SU-DHL-6 (cell line): ENCODE results near the gene TMEM39B.

ENCODE experiments used
- H2AFZ ChIP-seq: fragments of 200-600 bp; sonication (generic); 2 replicates; pipeline ENCODE4 v1.6.1; 2014; ENCODE audit warnings: low read depth, mild to moderate bottlenecking, moderate library complexity, mixed read lengths, antibody characterized with exemption, low read length; ENCODE audit not compliant: severe bottlenecking
- H3F3A ChIP-seq: fragments of 200-600 bp; shearing (Covaris generic); 2 replicates; pipeline ENCODE4 v1.6.0; 2016; ENCODE audit warnings: antibody characterized with exemption, mild to moderate bottlenecking; ENCODE audit not compliant: insufficient read depth
- H3K27ac ChIP-seq: fragments of 200-600 bp; sonication (generic); 2 replicates; pipeline ENCODE4 v1.5.1; 2016; ENCODE audit warnings: low read depth, mild to moderate bottlenecking, low read length, moderate library complexity, mixed read lengths
- H3K27me3 ChIP-seq: fragments of 200-600 bp; sonication (generic), shearing (Covaris generic); 2 replicates; pipeline ENCODE4 v1.6.0; 2014; ENCODE audit warnings: mild to moderate bottlenecking, low read length
- H3K36me3 ChIP-seq: fragments of 200-600 bp; sonication (generic); 2 replicates; pipeline ENCODE4 v1.6.1; 2014; ENCODE audit warnings: mild to moderate bottlenecking, low read length, mixed read lengths
- H3K4me2 ChIP-seq: fragments of 300-600, 200-600 bp; shearing (Covaris generic), sonication (generic); 2 replicates; pipeline ENCODE4 v1.6.0; 2014; ENCODE audit warnings: low read length, low read depth, mild to moderate bottlenecking; ENCODE audit not compliant: poor library complexity, severe bottlenecking
- H3K4me3 ChIP-seq: fragments of 200-600 bp; sonication (generic); 2 replicates; pipeline ENCODE4 v1.5.1; 2014; ENCODE audit warnings: antibody characterized with exemption, low read length, mild to moderate bottlenecking, mixed read lengths; ENCODE audit not compliant: insufficient read depth, poor library complexity, severe bottlenecking
- H3K79me2 ChIP-seq: fragments of 200-600 bp; sonication (generic); 2 replicates; pipeline ENCODE4 v1.6.1; 2014; ENCODE audit warnings: mild to moderate bottlenecking, low read length, moderate library complexity; ENCODE audit not compliant: insufficient read depth
- H3K9ac ChIP-seq: fragments of 200-600 bp; sonication (generic); 2 replicates; pipeline ENCODE4 v1.7.0; 2014; ENCODE audit warnings: mild to moderate bottlenecking, low read length
- H3K9me2 ChIP-seq: fragments of 200-600 bp; sonication (generic); replicated peaks from 2 replicates; pipeline ENCODE4 v1.6.1; 2014; ENCODE audit warnings: low read length; ENCODE audit not compliant: insufficient read depth
- H3K9me3 ChIP-seq: fragments of 200-600 bp; sonication (generic); 2 replicates; pipeline ENCODE4 v1.6.1; 2014; ENCODE audit warnings: low read length, mixed read lengths; ENCODE audit not compliant: insufficient read depth
- H4K20me1 ChIP-seq: fragments of 200-600 bp; sonication (generic); 2 replicates; pipeline ENCODE4 v1.6.1; 2014; ENCODE audit warnings: low read depth, mild to moderate bottlenecking, antibody characterized with exemption, low read length, moderate library complexity, mixed read lengths
- EZH2phosphoT487 ChIP-seq: fragments of 200-600 bp; sonication (generic), shearing (Covaris generic); conservative IDR thresholded peaks from 2 replicates; pipeline ENCODE4 v1.6.1; 2018; ENCODE audit warnings: mild to moderate bottlenecking, antibody characterized with exemption, low read length, moderate library complexity, mixed read lengths
- TF ChIP-seq, protein P1 (sequence below): fragments of 200-600 bp; sonication (generic); IDR thresholded peaks from one replicate; pipeline ENCODE4 v1.5.1; 2017; ENCODE audit warnings: antibody characterized with exemption, mild to moderate bottlenecking, low read length, moderate library complexity; ENCODE audit not compliant: insufficient read depth, poor library complexity, severe bottlenecking

TMEM39B gene

DNA sequence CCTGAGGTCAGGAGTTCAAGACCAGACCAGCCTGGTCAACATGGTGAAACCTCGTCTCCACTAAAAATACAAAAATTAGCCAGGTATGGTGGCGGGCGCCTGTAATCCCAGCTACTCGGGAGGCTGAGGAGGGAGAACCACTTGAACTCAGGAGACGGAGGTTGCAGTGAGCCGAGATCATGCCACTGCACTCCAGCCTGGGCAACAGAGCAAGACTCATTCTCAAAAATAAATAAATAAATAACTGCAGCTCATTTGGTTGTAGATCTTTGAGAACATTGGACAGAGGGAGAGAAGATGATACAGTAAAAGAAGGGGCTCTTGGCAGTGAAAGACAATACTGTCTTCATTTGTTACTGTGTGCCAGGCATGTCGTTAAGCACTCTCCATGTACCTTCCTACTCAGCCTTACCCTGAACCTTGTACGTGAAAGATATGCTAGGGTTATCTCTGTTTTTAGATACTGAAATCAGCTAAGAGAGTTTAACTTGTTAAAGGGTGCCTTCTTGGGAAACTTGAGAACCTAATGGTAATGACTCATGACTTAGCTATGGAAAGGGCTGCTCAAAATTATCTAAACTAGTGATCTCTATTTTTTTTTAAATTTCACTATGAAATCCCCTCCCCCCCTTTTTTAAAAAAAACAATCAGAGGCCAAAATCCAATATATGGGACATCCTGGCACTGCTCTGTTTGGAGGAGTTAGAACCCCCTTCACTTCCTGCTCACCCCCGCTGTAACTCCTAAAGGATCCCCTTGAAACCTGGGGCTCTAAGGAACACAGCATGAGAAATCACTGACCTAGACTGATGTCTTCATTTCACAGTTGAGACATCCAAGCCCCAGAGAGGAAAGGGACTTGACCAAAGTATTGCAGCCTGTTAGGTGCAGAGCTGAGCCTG lies 28.3 kb downstream of the TMEM39B start:
- H3K36me3 ChIP-seq, result no peaks in the 10 kb centered on the region
- H3F3A ChIP-seq, result peaks cover 5% of the 10 kb centered on the region; the same call in 1 of the 2 replicates
- no peak overlapping the region for H3K27ac ChIP-seq
- no peaks in the 10 kb centered on the region for H3K9me2 ChIP-seq
- H2AFZ ChIP-seq, result no peak overlapping the region
- H4K20me1 ChIP-seq, result no peaks in the 10 kb centered on the region
- H3K9me3 ChIP-seq, result no peaks in the 10 kb centered on the region
- no peak overlapping the region for H3K4me2 ChIP-seq
- H3K27me3 ChIP-seq, result no peaks in the 10 kb centered on the region
- no peak overlapping the region for H3K9ac ChIP-seq
- no peaks in the 10 kb centered on the region for H3K79me2 ChIP-seq
- H3K4me3 ChIP-seq, result no peak overlapping the region
- no peak for TF ChIP-seq EZH2phosphoT487
- TF ChIP-seq, protein P1, sequence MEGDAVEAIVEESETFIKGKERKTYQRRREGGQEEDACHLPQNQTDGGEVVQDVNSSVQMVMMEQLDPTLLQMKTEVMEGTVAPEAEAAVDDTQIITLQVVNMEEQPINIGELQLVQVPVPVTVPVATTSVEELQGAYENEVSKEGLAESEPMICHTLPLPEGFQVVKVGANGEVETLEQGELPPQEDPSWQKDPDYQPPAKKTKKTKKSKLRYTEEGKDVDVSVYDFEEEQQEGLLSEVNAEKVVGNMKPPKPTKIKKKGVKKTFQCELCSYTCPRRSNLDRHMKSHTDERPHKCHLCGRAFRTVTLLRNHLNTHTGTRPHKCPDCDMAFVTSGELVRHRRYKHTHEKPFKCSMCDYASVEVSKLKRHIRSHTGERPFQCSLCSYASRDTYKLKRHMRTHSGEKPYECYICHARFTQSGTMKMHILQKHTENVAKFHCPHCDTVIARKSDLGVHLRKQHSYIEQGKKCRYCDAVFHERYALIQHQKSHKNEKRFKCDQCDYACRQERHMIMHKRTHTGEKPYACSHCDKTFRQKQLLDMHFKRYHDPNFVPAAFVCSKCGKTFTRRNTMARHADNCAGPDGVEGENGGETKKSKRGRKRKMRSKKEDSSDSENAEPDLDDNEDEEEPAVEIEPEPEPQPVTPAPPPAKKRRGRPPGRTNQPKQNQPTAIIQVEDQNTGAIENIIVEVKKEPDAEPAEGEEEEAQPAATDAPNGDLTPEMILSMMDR, result no peak

DNA sequence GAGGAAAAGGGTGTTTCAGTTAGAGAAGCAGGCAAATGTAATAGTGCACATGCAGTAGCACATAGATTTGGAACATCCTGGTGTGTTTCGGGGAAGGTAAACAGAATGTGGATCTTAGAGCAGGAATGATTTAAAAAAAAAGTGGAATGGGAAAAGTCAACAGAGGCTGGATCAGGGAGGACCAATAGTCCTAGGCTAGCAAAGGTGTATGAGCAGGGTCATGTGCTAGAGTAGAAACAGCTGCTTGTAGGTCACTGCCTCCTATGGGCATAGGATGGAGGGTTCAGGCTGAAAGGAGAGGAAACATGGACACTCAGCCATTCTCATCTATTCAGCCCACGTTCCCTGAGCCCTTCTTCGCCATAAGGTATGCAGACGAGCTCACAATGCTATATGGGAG lies 31.4 kb downstream of the TMEM39B start:
- no peaks in the 10 kb centered on the region for H4K20me1 ChIP-seq
- no peaks in the 10 kb centered on the region for H3K36me3 ChIP-seq
- TF ChIP-seq, protein P1, result no peak
- TF ChIP-seq EZH2phosphoT487, result no peak

DNA sequence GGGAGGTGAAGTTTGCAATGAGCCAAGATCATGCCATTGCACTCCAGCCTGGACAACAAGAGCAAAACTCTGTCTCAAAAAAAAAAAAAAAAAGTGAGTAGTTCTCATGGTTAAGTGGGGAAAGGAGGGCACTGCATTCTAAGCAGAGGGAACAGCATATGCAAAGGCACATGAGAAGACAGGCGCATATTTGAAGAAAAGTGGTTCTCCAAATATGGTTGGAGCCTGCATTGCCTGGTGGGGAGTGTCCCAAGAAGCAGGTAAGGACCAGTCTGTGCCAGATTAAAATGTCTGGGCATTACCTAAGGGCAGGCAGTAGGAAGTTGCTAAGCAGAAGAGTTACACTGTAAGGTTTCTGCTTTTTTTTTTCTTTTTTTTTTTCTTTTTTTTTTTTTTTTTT lies 32.6 kb downstream of the TMEM39B start:
- peaks cover 25% of the 10 kb centered on the region for H3K79me2 ChIP-seq
- no peak overlapping the region for H3K9ac ChIP-seq
- no peaks in the 10 kb centered on the region for H3K9me3 ChIP-seq
- no peaks in the 10 kb centered on the region for H3K9me2 ChIP-seq
- no peak overlapping the region for H3K4me3 ChIP-seq
- no peak overlapping the region for H3K27ac ChIP-seq
- no peaks in the 10 kb centered on the region for H3K27me3 ChIP-seq
- no peak overlapping the region for H3K4me2 ChIP-seq
- H3F3A ChIP-seq, result peaks cover 11% of the 10 kb centered on the region
- H2AFZ ChIP-seq, result no peak overlapping the region
- no peaks in the 10 kb centered on the region for H4K20me1 ChIP-seq
- H3K36me3 ChIP-seq, result no peaks in the 10 kb centered on the region
- TF ChIP-seq, protein P1, result no peak
- TF ChIP-seq EZH2phosphoT487, result no peak

More for the DNA sequence above, 31.4 kb downstream of the TMEM39B start:
- H3K27me3 ChIP-seq, result no peaks in the 10 kb centered on the region
- peaks cover 11% of the 10 kb centered on the region for H3F3A ChIP-seq
- H3K79me2 ChIP-seq, result peaks cover 13% of the 10 kb centered on the region
- H3K4me2 ChIP-seq, result no peak overlapping the region
- H3K27ac ChIP-seq, result no peak overlapping the region
- H2AFZ ChIP-seq, result no peak overlapping the region
- H3K9ac ChIP-seq, result no peak overlapping the region
- H3K4me3 ChIP-seq, result no peak overlapping the region
- H3K9me2 ChIP-seq, result no peaks in the 10 kb centered on the region
- H3K9me3 ChIP-seq, result no peaks in the 10 kb centered on the region
